H9 (cell line): ENCODE measurements around the gene CNIH2. TPM values are rescaled to one million over a fixed set of nuclear protein-coding genes. Genes with fewer than 3 reads are reported as not detected.

ENCODE experiments used
- DNase-seq: peaks from one replicate; pipeline ENCODE4 v3.0.0-alpha.2; 2017
- H2AFZ ChIP-seq: one replicate; pipeline ENCODE4 v1.6.1; 2013; ENCODE audit warnings: mild to moderate bottlenecking, low read length, control low read depth, moderate library complexity
- H2AK5ac ChIP-seq: 2 replicates; pipeline ENCODE4 v1.6.1; 2013; ENCODE audit warnings: low read length, control low read depth, mixed read lengths; ENCODE audit not compliant: insufficient read length
- H2BK120ac ChIP-seq: one replicate; pipeline ENCODE4 v1.6.1; 2013; ENCODE audit warnings: low read depth, mild to moderate bottlenecking, low read length, control low read depth, inconsistent platforms; ENCODE audit not compliant: poor library complexity, severe bottlenecking
- H2BK12ac ChIP-seq: 2 replicates; pipeline ENCODE4 v1.6.1; 2013; ENCODE audit warnings: low read length, control low read depth, mixed read lengths, low read depth; ENCODE audit not compliant: insufficient read length
- H2BK15ac ChIP-seq: 2 replicates; pipeline ENCODE4 v1.6.1; 2013; ENCODE audit warnings: low read depth, low read length, control low read depth
- H2BK20ac ChIP-seq: one replicate; pipeline ENCODE4 v1.6.1; 2013; ENCODE audit warnings: low read depth, mild to moderate bottlenecking, low read length, control low read depth, inconsistent platforms; ENCODE audit not compliant: poor library complexity, severe bottlenecking
- H2BK5ac ChIP-seq: 2 replicates; pipeline ENCODE4 v1.6.1; 2013; ENCODE audit warnings: low read length, control low read depth, mixed read lengths; ENCODE audit not compliant: insufficient read length
- H3K14ac ChIP-seq: 2 replicates; pipeline ENCODE4 v1.6.1; 2013; ENCODE audit warnings: low read length, control low read depth; ENCODE audit not compliant: insufficient read depth
- H3K18ac ChIP-seq: 2 replicates; pipeline ENCODE4 v1.6.1; 2013; ENCODE audit warnings: low read depth, mild to moderate bottlenecking, mixed read lengths, low read length, control low read depth; ENCODE audit not compliant: insufficient read length
- H3K23ac ChIP-seq: 2 replicates; pipeline ENCODE4 v1.6.1; 2013; ENCODE audit warnings: low read length, control low read depth, mixed read lengths, low read depth; ENCODE audit not compliant: insufficient read length
- H3K23me2 ChIP-seq: 2 replicates; pipeline ENCODE4 v1.6.1; 2013; ENCODE audit warnings: low read depth, mild to moderate bottlenecking, mixed read lengths, low read length, control low read depth; ENCODE audit not compliant: insufficient read length, poor library complexity, severe bottlenecking
- H3K27ac ChIP-seq: 2 replicates; pipeline ENCODE4 v1.5.1; 2013; ENCODE audit warnings: low read length, control low read depth, mixed read lengths, low read depth; ENCODE audit not compliant: insufficient read length
- H3K27me3 ChIP-seq: 2 replicates; pipeline ENCODE4 v1.6.1; 2013; ENCODE audit warnings: low read length, control low read depth, inconsistent platforms; ENCODE audit not compliant: insufficient read depth
- H3K4ac ChIP-seq: 2 replicates; pipeline ENCODE4 v1.6.1; 2013; ENCODE audit warnings: low read depth, mild to moderate bottlenecking, control low read depth, inconsistent platforms, low read length, moderate library complexity
- H3K4me1 ChIP-seq: 2 replicates; pipeline ENCODE4 v1.6.1; 2013; ENCODE audit warnings: low read length, control low read depth, inconsistent platforms; ENCODE audit not compliant: insufficient read depth
- H3K4me2 ChIP-seq: 2 replicates; pipeline ENCODE4 v1.6.1; 2013; ENCODE audit warnings: low read length, control low read depth, mixed read lengths; ENCODE audit not compliant: insufficient read length, insufficient read depth
- H3K56ac ChIP-seq: 2 replicates; pipeline ENCODE4 v1.6.1; 2013; ENCODE audit warnings: low read depth, mild to moderate bottlenecking, mixed read lengths, low read length, control low read depth; ENCODE audit not compliant: insufficient read length
- H3K79me1 ChIP-seq: 2 replicates; pipeline ENCODE4 v1.6.1; 2013; ENCODE audit warnings: low read depth, mild to moderate bottlenecking, moderate library complexity, low read length, control low read depth, inconsistent platforms; ENCODE audit not compliant: insufficient read depth, poor library complexity, severe bottlenecking
- H3K79me2 ChIP-seq: 2 replicates; pipeline ENCODE4 v1.6.1; 2013; ENCODE audit warnings: low read length, control low read depth, inconsistent platforms; ENCODE audit not compliant: insufficient read depth
- H3K9ac ChIP-seq: 2 replicates; pipeline ENCODE4 v1.6.1; 2013; ENCODE audit warnings: low read length, control low read depth, mixed read lengths; ENCODE audit not compliant: insufficient read length; ENCODE audit errors: extremely low read depth
- H3K9me3 ChIP-seq: one replicate; pipeline ENCODE4 v1.6.1; 2013; ENCODE audit warnings: low read depth, low read length, inconsistent platforms; ENCODE audit not compliant: control insufficient read depth
- H3T11ph ChIP-seq: one replicate; pipeline ENCODE4 v1.6.1; 2013; ENCODE audit warnings: mild to moderate bottlenecking, low read length, control low read depth, inconsistent platforms
- H4K20me1 ChIP-seq: one replicate; pipeline ENCODE4 v1.6.1; 2013; ENCODE audit not compliant: control insufficient read depth, insufficient read length, insufficient read depth
- H4K5ac ChIP-seq: 2 replicates; pipeline ENCODE4 v1.6.1; 2013; ENCODE audit warnings: low read depth, mild to moderate bottlenecking, mixed read lengths, low read length, control low read depth; ENCODE audit not compliant: insufficient read length
- H4K8ac ChIP-seq: replicated peaks from 2 replicates; pipeline ENCODE4 v1.6.1; 2013; ENCODE audit warnings: low read length, control low read depth, mixed read lengths, low read depth; ENCODE audit not compliant: insufficient read length
- H4K91ac ChIP-seq: 2 replicates; pipeline ENCODE4 v1.6.1; 2013; ENCODE audit warnings: low read depth, mild to moderate bottlenecking, moderate library complexity, mixed read lengths, low read length, control low read depth; ENCODE audit not compliant: insufficient read length
- H3K27ac Mint-ChIP-seq, 3 experiments: 2 replicates in 2 of 3; 3 replicates in 1 of 3; pipeline ENCODE4 v1.8.0; 2020 to 2021; ENCODE audit warnings: mixed read lengths in 3 of 3, mild to moderate bottlenecking in 1 of 3, moderate library complexity in 1 of 3
- H3K27me3 Mint-ChIP-seq: 2 replicates; pipeline ENCODE4 v1.8.0; 2021; ENCODE audit warnings: low read depth, mild to moderate bottlenecking, moderate library complexity, mixed read lengths
- H3K36me3 Mint-ChIP-seq, 3 experiments: 2 replicates in 2 of 3; 3 replicates in 1 of 3; pipeline ENCODE4 v1.8.0; 2020 to 2021; ENCODE audit warnings: low read depth in 3 of 3, mixed read lengths in 3 of 3; ENCODE audit not compliant: insufficient read depth in 1 of 3
- H3K4me1 Mint-ChIP-seq, 2 experiments: 2 replicates each; pipeline ENCODE4 v1.8.0; 2020; ENCODE audit warnings: mixed read lengths in 2 of 2
- H3K4me3 Mint-ChIP-seq, 2 experiments: 2 replicates in 1 of 2; 3 replicates in 1 of 2; pipeline ENCODE4 v1.8.0; 2020 to 2021; ENCODE audit warnings: mild to moderate bottlenecking in 2 of 2, mixed read lengths in 2 of 2, moderate library complexity in 1 of 2
- H3K9me3 Mint-ChIP-seq, 2 experiments: 2 replicates in 1 of 2; 3 replicates in 1 of 2; pipeline ENCODE4 v1.8.0; 2020; ENCODE audit warnings: mild to moderate bottlenecking in 2 of 2, mixed read lengths in 2 of 2, moderate library complexity in 1 of 2
- WGBS: extraction: QIAGEN DNeasy Blood & Tissue Kit; methylation state at CpG from one replicate; pipeline ENCODE4 v1.1.7; 2013; ENCODE audit warnings: missing lambda C conversion rate, low lambda C conversion rate, mixed read lengths; ENCODE audit not compliant: insufficient read length; ENCODE audit errors: extremely low coverage; 5-methylcytosine and 5-hydroxymethylcytosine counted together
- total RNA-seq: library from RNA; stranded (reverse); gene quantifications from 2 replicates; pipeline ENCODE4 v1.2.1, GENCODE V29; 2021
- TF ChIP-seq, protein P1 (sequence below): fragments of 200-600 bp; sonication (generic); conservative IDR thresholded peaks from 3 replicates; pipeline ENCODE4 v1.8.0; 2021; ENCODE audit warnings: antibody characterized with exemption, mild to moderate bottlenecking

Gene CNIH2
- total RNA-seq, 1 experiment from 2014 or later, result 12.0 TPM

DNA sequence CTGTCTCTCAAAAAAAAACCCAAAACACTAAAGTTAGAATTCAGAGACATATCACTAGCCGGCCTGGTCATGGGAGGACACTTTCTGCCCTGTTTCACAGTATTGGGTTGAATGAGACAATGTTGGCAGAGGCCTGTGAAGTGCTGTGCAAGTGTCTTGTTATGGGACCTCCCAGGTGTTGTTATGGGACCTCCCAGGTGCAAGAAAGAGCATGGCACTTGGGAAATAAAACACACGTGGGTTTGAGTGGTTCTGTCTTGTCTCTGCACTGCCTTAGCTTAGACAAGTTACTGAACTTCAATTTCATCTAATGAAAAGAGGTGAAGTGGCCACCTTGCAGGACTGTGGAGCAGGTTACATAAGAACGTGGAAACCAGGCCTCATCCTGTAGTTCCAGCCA lies 38.5 kb upstream of the CNIH2 start:
- no peak overlapping the region for H4K8ac ChIP-seq
- no peak overlapping the region for H3K18ac ChIP-seq
- Mint-ChIP-seq H3K27me3 (peaks cover 3% of the 10 kb centered on the region; the same call in 1 of the 2 replicates), H3K36me3 (peaks cover 2 to 15% (median 10%) of the 10 kb centered on the region in 3 experiments; a peak in 4 of 7 replicates), H3K27ac (no peak overlapping the region), H3K4me3 (no peak overlapping the region), H3K9me3 (no peaks in the 10 kb centered on the region), H3K4me1 (peaks cover 5% of the 10 kb centered on the region in 2 experiments; a peak in 3 of 4 replicates)
- no peak overlapping the region for H4K91ac ChIP-seq
- no peak for DNase-seq
- no peaks in the 10 kb centered on the region for H3K79me2 ChIP-seq
- no CpG with 5 or more reads among the region's 3 CpGs for WGBS
- H2AK5ac ChIP-seq, result no peak overlapping the region
- H3K9ac ChIP-seq, result no peak overlapping the region
- H2AFZ ChIP-seq, result no peak overlapping the region
- no peak overlapping the region for H3K23ac ChIP-seq
- no peaks in the 10 kb centered on the region for H3K4me1 ChIP-seq
- H3K23me2 ChIP-seq, result no peaks in the 10 kb centered on the region
- H3K14ac ChIP-seq, result no peak overlapping the region
- H3K79me1 ChIP-seq, result no peaks in the 10 kb centered on the region
- no peaks in the 10 kb centered on the region for H4K20me1 ChIP-seq
- no peak overlapping the region for H2BK120ac ChIP-seq
- no peak overlapping the region for H4K5ac ChIP-seq
- H2BK15ac ChIP-seq, result no peak overlapping the region
- no peak overlapping the region for H2BK5ac ChIP-seq
- H3K4ac ChIP-seq, result no peak overlapping the region
- no peak overlapping the region for H3K56ac ChIP-seq
- no peak overlapping the region for H3K27ac ChIP-seq
- no peaks in the 10 kb centered on the region for H3K9me3 ChIP-seq
- H2BK20ac ChIP-seq, result no peak overlapping the region
- TF ChIP-seq, protein P1, sequence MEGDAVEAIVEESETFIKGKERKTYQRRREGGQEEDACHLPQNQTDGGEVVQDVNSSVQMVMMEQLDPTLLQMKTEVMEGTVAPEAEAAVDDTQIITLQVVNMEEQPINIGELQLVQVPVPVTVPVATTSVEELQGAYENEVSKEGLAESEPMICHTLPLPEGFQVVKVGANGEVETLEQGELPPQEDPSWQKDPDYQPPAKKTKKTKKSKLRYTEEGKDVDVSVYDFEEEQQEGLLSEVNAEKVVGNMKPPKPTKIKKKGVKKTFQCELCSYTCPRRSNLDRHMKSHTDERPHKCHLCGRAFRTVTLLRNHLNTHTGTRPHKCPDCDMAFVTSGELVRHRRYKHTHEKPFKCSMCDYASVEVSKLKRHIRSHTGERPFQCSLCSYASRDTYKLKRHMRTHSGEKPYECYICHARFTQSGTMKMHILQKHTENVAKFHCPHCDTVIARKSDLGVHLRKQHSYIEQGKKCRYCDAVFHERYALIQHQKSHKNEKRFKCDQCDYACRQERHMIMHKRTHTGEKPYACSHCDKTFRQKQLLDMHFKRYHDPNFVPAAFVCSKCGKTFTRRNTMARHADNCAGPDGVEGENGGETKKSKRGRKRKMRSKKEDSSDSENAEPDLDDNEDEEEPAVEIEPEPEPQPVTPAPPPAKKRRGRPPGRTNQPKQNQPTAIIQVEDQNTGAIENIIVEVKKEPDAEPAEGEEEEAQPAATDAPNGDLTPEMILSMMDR, result no peak
- no peak overlapping the region for H2BK12ac ChIP-seq
- H3K27me3 ChIP-seq, result no peaks in the 10 kb centered on the region
- H3T11ph ChIP-seq, result no peak overlapping the region
- no peak overlapping the region for H3K4me2 ChIP-seq
